OCI-LY1 (cell line): ENCODE measurements around the gene ACAD11.

Source experiments
- EZH2 ChIP-seq: fragments of 200-600 bp; sonication (generic), shearing (Covaris generic); IDR thresholded peaks from 2 replicates; pipeline ENCODE4 v1.8.0; 2017; ENCODE audit warnings: borderline replicate concordance, mixed run types, mild to moderate bottlenecking, antibody characterized with exemption, low read length, moderate library complexity, mixed read lengths
- TF ChIP-seq, protein P1 (sequence below): fragments of 200-600 bp; sonication (generic), shearing (Covaris generic); IDR thresholded peaks from 2 replicates; pipeline ENCODE4 v1.5.1; 2017; ENCODE audit warnings: mild to moderate bottlenecking, antibody characterized with exemption, low read length, moderate library complexity, mixed read lengths

DNA sequence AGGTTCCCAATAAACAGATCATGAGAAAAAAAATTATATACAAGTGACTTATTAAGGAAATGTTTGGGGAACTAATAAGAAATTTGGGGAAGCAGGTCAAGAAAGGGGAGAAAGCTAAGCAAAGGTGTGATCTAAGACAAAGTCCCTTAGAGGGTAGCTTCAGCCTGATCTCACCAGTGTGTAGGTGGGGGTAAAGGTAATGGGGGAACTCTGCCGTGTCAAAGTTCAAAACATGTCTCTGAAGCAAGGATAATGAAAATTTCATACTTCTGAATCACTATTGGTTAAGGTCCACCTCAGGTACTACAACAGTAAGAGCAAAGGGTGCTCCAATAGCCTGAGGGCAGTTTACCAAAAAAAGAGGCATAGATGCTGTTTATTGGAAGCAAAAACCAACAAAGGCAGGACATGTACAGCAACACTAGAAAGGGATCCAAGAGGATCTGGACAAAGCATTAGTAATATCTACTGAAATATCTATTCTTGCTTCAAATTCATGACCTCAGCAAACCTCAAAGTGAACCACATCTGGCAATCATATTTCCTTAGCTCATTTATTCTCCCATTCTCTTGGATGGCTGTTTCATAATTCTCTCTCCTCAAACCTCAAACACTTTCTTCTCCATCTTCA is 6.9 kb downstream of the ACAD11 start:
- no peak for TF ChIP-seq EZH2
- TF ChIP-seq, protein P1, sequence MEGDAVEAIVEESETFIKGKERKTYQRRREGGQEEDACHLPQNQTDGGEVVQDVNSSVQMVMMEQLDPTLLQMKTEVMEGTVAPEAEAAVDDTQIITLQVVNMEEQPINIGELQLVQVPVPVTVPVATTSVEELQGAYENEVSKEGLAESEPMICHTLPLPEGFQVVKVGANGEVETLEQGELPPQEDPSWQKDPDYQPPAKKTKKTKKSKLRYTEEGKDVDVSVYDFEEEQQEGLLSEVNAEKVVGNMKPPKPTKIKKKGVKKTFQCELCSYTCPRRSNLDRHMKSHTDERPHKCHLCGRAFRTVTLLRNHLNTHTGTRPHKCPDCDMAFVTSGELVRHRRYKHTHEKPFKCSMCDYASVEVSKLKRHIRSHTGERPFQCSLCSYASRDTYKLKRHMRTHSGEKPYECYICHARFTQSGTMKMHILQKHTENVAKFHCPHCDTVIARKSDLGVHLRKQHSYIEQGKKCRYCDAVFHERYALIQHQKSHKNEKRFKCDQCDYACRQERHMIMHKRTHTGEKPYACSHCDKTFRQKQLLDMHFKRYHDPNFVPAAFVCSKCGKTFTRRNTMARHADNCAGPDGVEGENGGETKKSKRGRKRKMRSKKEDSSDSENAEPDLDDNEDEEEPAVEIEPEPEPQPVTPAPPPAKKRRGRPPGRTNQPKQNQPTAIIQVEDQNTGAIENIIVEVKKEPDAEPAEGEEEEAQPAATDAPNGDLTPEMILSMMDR = no peak
